Measurements from ENCODE around the gene SUV39H2.

GRCh38 chr10:14858338-14858960 lies 20.2 kb upstream of the SUV39H2 start:
- TF ChIP-seq EZH2 (IDR thresholded peaks at IDR 0.05; ENCODE audit: borderline replicate concordance) (no peak), CTCF (IDR thresholded peaks at IDR 0.05; ENCODE audit: poor library complexity) (no peak)

Measured in hepatocyte (in vitro differentiated cells).